Measurements from ENCODE around the gene FAAH. TPM values are rescaled to one million over a fixed set of nuclear protein-coding genes. Genes with fewer than 3 reads are reported as not detected.
A peak's percentile ranks its signal among the peaks of the same experiment; 100 is the strongest.

Gene FAAH
- total and polyA plus RNA-seq, 2 of the 13 experiments (the other 11 are each of a cell fraction or from before 2014, with no cell fraction given), result 5.4 to 11.0 TPM

- peak; percentile 12 for TF ChIP-seq YY1 (IDR thresholded peaks at IDR 0.05; ENCODE audit: insufficient read depth, insufficient replicate concordance, low read depth, low read length)
- TF ChIP-seq TERF1 (CRISPR knock-in tag; IDR thresholded peaks at IDR 0.05), result no peak
- TF ChIP-seq NFE2L1 (CRISPR knock-in tag; IDR thresholded peaks at IDR 0.05; ENCODE audit: borderline replicate concordance), result no peak
- TF ChIP-seq ERF (CRISPR knock-in tag; IDR thresholded peaks at IDR 0.05), result no peak
- no peak for TF ChIP-seq ETV5 (CRISPR knock-in tag; IDR thresholded peaks at IDR 0.05; ENCODE audit: borderline replicate concordance)
- TF ChIP-seq ZFP90 (CRISPR knock-in tag; IDR thresholded peaks at IDR 0.05; ENCODE audit: borderline replicate concordance), result no peak
- peak; percentile 46 for TF ChIP-seq STAG1 (CRISPR knock-in tag; IDR thresholded peaks at IDR 0.05)
- no peak for TF ChIP-seq ZNF75D (CRISPR knock-in tag; IDR thresholded peaks at IDR 0.05; ENCODE audit: borderline replicate concordance)
- TF ChIP-seq ZNF430 (CRISPR knock-in tag; IDR thresholded peaks at IDR 0.05), result no peak
- no peak for TF ChIP-seq FOXA1 (IDR thresholded peaks at IDR 0.05)
- TF ChIP-seq FOXA1 (CRISPR knock-in tag; IDR thresholded peaks at IDR 0.05), result peak; percentile 23; the same call in 1 of the 2 replicates
- TF ChIP-seq HOXA7 (CRISPR knock-in tag; IDR thresholded peaks at IDR 0.05), result no peak
- no peak for TF ChIP-seq SKI (IDR thresholded peaks at IDR 0.05; ENCODE audit: partially characterized antibody)
- TF ChIP-seq CEBPG (CRISPR knock-in tag; IDR thresholded peaks at IDR 0.05), result no peak
- TF ChIP-seq ZNF383 (CRISPR knock-in tag; IDR thresholded peaks at IDR 0.05; ENCODE audit: borderline replicate concordance), result no peak
- TF ChIP-seq FOXO4 (CRISPR knock-in tag; conservative IDR thresholded peaks at IDR 0.05), result no peak
- TF ChIP-seq SNRNP70 (IDR thresholded peaks at IDR 0.05; ENCODE audit: low read depth, low read length), result no peak
- no peak for TF ChIP-seq PLRG1 (conservative IDR thresholded peaks at IDR 0.05)
- no peak for TF ChIP-seq TGIF2 (CRISPR knock-in tag; IDR thresholded peaks at IDR 0.05)
- TF ChIP-seq MTERF4 (CRISPR knock-in tag; IDR thresholded peaks at IDR 0.05), result no peak
- TF ChIP-seq ZBTB1 (CRISPR knock-in tag; IDR thresholded peaks at IDR 0.05; ENCODE audit: borderline replicate concordance), result no peak
- no peak for TF ChIP-seq ZNF781 (CRISPR knock-in tag; IDR thresholded peaks at IDR 0.05; ENCODE audit: borderline replicate concordance, not compliant biosample characterization)
- no peak for TF ChIP-seq UBTF (CRISPR knock-in tag; IDR thresholded peaks at IDR 0.05)
- TF ChIP-seq JDP2 (CRISPR knock-in tag; IDR thresholded peaks at IDR 0.05; ENCODE audit: borderline replicate concordance), result no peak
- TF ChIP-seq ZEB1 (IDR thresholded peaks at IDR 0.05; ENCODE audit: insufficient replicate concordance, low read depth), result no peak
- TF ChIP-seq NR1H2 (CRISPR knock-in tag; IDR thresholded peaks at IDR 0.05; ENCODE audit: borderline replicate concordance, low read depth), result no peak
Observed at GRCh38 chr1:46442317-46443161, 48.4 kb downstream of the FAAH start (continued).
